Kidney epithelial cell (primary cell): ENCODE results near the gene TMEM37. TPM values are rescaled to one million over a fixed set of nuclear protein-coding genes. Genes with fewer than 3 reads are reported as not detected.

Source experiments
- DNase-seq: peaks from one replicate; pipeline ENCODE4 v3.0.0-alpha.2; 2010; ENCODE audit warnings: low read depth
- H3K27me3 ChIP-seq: 2 replicates; pipeline ENCODE4 v1.6.0; 2011; ENCODE audit warnings: low read length; ENCODE audit not compliant: control insufficient read depth, insufficient read depth
- H3K36me3 ChIP-seq: 2 replicates; pipeline ENCODE4 v1.5.1; 2011; ENCODE audit warnings: low read length; ENCODE audit not compliant: control insufficient read depth, insufficient read depth
- H3K4me3 ChIP-seq: 2 replicates; pipeline ENCODE4 v1.5.1; 2011; ENCODE audit warnings: low read depth, mild to moderate bottlenecking, control low read depth, low read length
- CTCF ChIP-seq: IDR thresholded peaks from 2 replicates; pipeline ENCODE4 v1.5.1; 2011; ENCODE audit warnings: mild to moderate bottlenecking, moderate library complexity, low read length, control low read depth, inconsistent platforms; ENCODE audit not compliant: insufficient read depth, poor library complexity, severe bottlenecking
- total RNA-seq: library from RNA; depleted of rRNA; stranded (reverse); fragments of >200 nt; gene quantifications from 2 replicates; pipeline ENCODE4 v1.2.3, GENCODE V29; 2015

Gene TMEM37
- total RNA-seq, 1 donor from 2014 or later = not detected

- DNase-seq = no peak
Observed at GRCh38 chr2:119429225-119429981, 2.3 kb upstream of the TMEM37 start.

DNA sequence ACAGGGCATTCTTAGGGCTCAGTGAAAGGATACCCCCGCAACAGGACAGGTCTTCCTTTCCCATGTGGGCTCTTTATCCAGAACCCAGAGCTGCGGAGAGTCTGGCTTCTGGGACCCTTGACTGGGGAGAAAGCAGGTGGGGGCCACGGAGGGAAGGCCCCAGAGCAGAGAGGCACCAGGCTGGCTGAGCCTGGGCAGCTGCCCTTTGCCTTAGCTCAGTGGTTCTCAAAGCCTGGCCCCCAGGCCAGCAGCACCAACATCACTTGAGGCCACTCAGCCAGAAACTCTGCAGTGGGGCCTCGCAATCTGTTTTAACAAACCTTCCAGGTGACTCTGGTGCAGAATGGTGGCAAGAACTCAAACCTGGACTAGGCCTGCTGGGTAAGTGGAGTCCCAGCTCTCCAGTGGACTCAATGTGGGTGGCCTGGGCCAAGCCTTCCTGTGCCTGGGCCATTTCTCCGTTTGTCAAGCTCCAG is 1.6 kb upstream of the TMEM37 start:
- Histone ChIP-seq H3K36me3 (no peaks in the 10 kb centered on the region), H3K4me3 (no peak overlapping the region), H3K27me3 (peaks cover 13% of the 10 kb centered on the region)
- no peak for DNase-seq
- no peak for TF ChIP-seq CTCF

More at GRCh38 chr2:119429225-119429981, 2.3 kb upstream of the TMEM37 start:
- H3K27me3 ChIP-seq = peaks cover 17% of the 10 kb centered on the region
- no peaks in the 10 kb centered on the region for H3K36me3 ChIP-seq
- no peak overlapping the region for H3K4me3 ChIP-seq
- no peak for TF ChIP-seq CTCF

GRCh38 chr2:119431976-119432850 is 559 bp downstream of the TMEM37 start:
- no peak for DNase-seq
- no peaks in the 10 kb centered on the region for H3K36me3 ChIP-seq
- TF ChIP-seq CTCF = no peak
- H3K4me3 ChIP-seq = peak overlapping the region; percentile 48
- peaks cover 6% of the 10 kb centered on the region for H3K27me3 ChIP-seq

- no peak for DNase-seq
- no peaks in the 10 kb centered on the region for H3K36me3 ChIP-seq
- no peak for TF ChIP-seq CTCF
- peaks cover 4% of the 10 kb centered on the region for H3K27me3 ChIP-seq
- H3K4me3 ChIP-seq = peak overlapping the region; percentile 48
Observed at GRCh38 chr2:119432851-119433522, 1.3 kb downstream of the TMEM37 start.

- no peak for TF ChIP-seq CTCF
- peaks cover 4% of the 10 kb centered on the region for H3K27me3 ChIP-seq
- H3K36me3 ChIP-seq = no peaks in the 10 kb centered on the region
- no peak overlapping the region for H3K4me3 ChIP-seq
- no peak for DNase-seq
Observed at GRCh38 chr2:119433636-119434327, 2.1 kb downstream of the TMEM37 start.
